ENCODE data around the gene CREB5. TPM values are rescaled to one million over a fixed set of nuclear protein-coding genes. Genes with fewer than 3 reads are reported as not detected.

CREB5 gene
- total and polyA plus RNA-seq, 3 donors from 2014 or later, result 2.0 to 2.9 (median 2.9) TPM

GRCh38 chr7:28812616-28813015 lies 400.3 kb downstream of the CREB5 start:
- Histone ChIP-seq H3K9me3 (no peaks in the 10 kb centered on the region), H3K36me3 (ENCODE audit: low read depth, missing control alignments) (no peaks in the 10 kb centered on the region), H3K27me3 (no peaks in the 10 kb centered on the region), H3K4me3 (no peak overlapping the region), H3K4me1 (no peaks in the 10 kb centered on the region), H3K27ac (no peak overlapping the region)
- 93% methylated on average over 3 of the region's 3 CpGs for WGBS, 2 donors
- no peak for DNase-seq
- TF ChIP-seq POLR2A (IDR thresholded peaks at IDR 0.05) (no peak), CTCF (IDR thresholded peaks at IDR 0.05) (no peak)
- intact Hi-C loops (cut with DNase I; ENCODE audit: low total_unique reads), result no loop called here

- intact Hi-C loops (cut with DNase I; ENCODE audit: low total_unique reads), result no loop called here
- no peak for DNase-seq
- TF ChIP-seq POLR2A (IDR thresholded peaks at IDR 0.05) (no peak), CTCF (IDR thresholded peaks at IDR 0.05) (no peak)
- H3K27ac ChIP-seq, result no peak overlapping the region
- H3K9me3 ChIP-seq, result no peaks in the 10 kb centered on the region
- WGBS, 2 donors, result 52 to 62% methylated on average over 6 of the region's 6 CpGs
- no peak overlapping the region for H3K4me3 ChIP-seq
- H3K36me3 ChIP-seq (ENCODE audit: low read depth, missing control alignments), result no peaks in the 10 kb centered on the region
- H3K4me1 ChIP-seq, result no peaks in the 10 kb centered on the region
- H3K27me3 ChIP-seq, result no peaks in the 10 kb centered on the region
These were observed 401.1 kb downstream of the CREB5 start for GRCh38 chr7:28813243-28813962.

GRCh38 chr7:28815369-28815927 lies 403.1 kb downstream of the CREB5 start:
- no peak for DNase-seq
- intact Hi-C loops (cut with DNase I; ENCODE audit: low total_unique reads), result no loop called here
- WGBS, 2 donors, result 52 to 77% methylated on average over 1 of the region's 1 CpG

GRCh38 chr7:28815928-28816373 lies 403.6 kb downstream of the CREB5 start:
- WGBS, 2 donors, result 65 to 91% methylated on average over 2 of the region's 2 CpGs
- H3K4me3 ChIP-seq, result no peak overlapping the region
- H3K9me3 ChIP-seq, result no peaks in the 10 kb centered on the region
- no peak for DNase-seq
- no peaks in the 10 kb centered on the region for H3K27me3 ChIP-seq
- no peaks in the 10 kb centered on the region for H3K36me3 ChIP-seq (ENCODE audit: low read depth, missing control alignments)
- no peak overlapping the region for H3K27ac ChIP-seq
- H3K4me1 ChIP-seq, result no peaks in the 10 kb centered on the region
- intact Hi-C loops (cut with DNase I; ENCODE audit: low total_unique reads), result no loop called here
- TF ChIP-seq POLR2A (IDR thresholded peaks at IDR 0.05) (no peak), CTCF (IDR thresholded peaks at IDR 0.05) (no peak)

More at GRCh38 chr7:28815369-28815927, 403.1 kb downstream of the CREB5 start:
- no peaks in the 10 kb centered on the region for H3K9me3 ChIP-seq
- H3K27me3 ChIP-seq, result no peaks in the 10 kb centered on the region
- no peak overlapping the region for H3K4me3 ChIP-seq
- no peaks in the 10 kb centered on the region for H3K4me1 ChIP-seq
- no peaks in the 10 kb centered on the region for H3K36me3 ChIP-seq (ENCODE audit: low read depth, missing control alignments)
- TF ChIP-seq CTCF (IDR thresholded peaks at IDR 0.05) (no peak), POLR2A (IDR thresholded peaks at IDR 0.05) (no peak)
- H3K27ac ChIP-seq, result no peak overlapping the region
